ENCODE measurements around the gene LAMB2.

Gene LAMB2

GRCh38 chr3:49104427-49105291 lies 28.2 kb downstream of the LAMB2 start, which contains the start of gene QARS1:
Gene QARS1, minus strand, starts transcription at chr3:49104757. Its CDS starts 24 bp downstream, at chr3:49104733.
- DNase-seq (ENCODE audit: low read depth): peak; percentile 52
- no peak for TF ChIP-seq CTCF (IDR thresholded peaks at IDR 0.05; ENCODE audit: control insufficient read depth, insufficient read depth, low read depth, low read length, missing control alignments)
- peak within 1 kb of the TSS; percentile 88 for H3K4me3 ChIP-seq (ENCODE audit: control insufficient read depth, low read depth, low read length)

GRCh38 chr3:49104052-49104426 lies 28.8 kb downstream of the LAMB2 start:
- DNase-seq (ENCODE audit: low read depth): no peak
- peak overlapping the region; percentile 88 for H3K4me3 ChIP-seq (ENCODE audit: control insufficient read depth, low read depth, low read length)
- TF ChIP-seq CTCF (IDR thresholded peaks at IDR 0.05; ENCODE audit: control insufficient read depth, insufficient read depth, low read depth, low read length, missing control alignments): no peak

GRCh38 chr3:49100046-49100615 lies 32.7 kb downstream of the LAMB2 start:
- no peak for TF ChIP-seq CTCF (IDR thresholded peaks at IDR 0.05; ENCODE audit: control insufficient read depth, insufficient read depth, low read depth, low read length, missing control alignments)
- H3K4me3 ChIP-seq (ENCODE audit: control insufficient read depth, low read depth, low read length): no peak overlapping the region
- no peak for DNase-seq (ENCODE audit: low read depth)

GRCh38 chr3:49098910-49099630 lies 33.8 kb downstream of the LAMB2 start:
- DNase-seq (ENCODE audit: low read depth): no peak
- H3K4me3 ChIP-seq (ENCODE audit: control insufficient read depth, low read depth, low read length): no peak overlapping the region
- TF ChIP-seq CTCF (IDR thresholded peaks at IDR 0.05; ENCODE audit: control insufficient read depth, insufficient read depth, low read depth, low read length, missing control alignments): no peak

- TF ChIP-seq CTCF (IDR thresholded peaks at IDR 0.05; ENCODE audit: control insufficient read depth, insufficient read depth, low read depth, low read length, missing control alignments): no peak
- no peak for DNase-seq (ENCODE audit: low read depth)
- H3K4me3 ChIP-seq (ENCODE audit: control insufficient read depth, low read depth, low read length): no peak overlapping the region
These were observed 34.4 kb downstream of the LAMB2 start for GRCh38 chr3:49098429-49098828.

GRCh38 chr3:49093853-49094767 lies 38.7 kb downstream of the LAMB2 start, which contains the start of gene QRICH1:
Gene QRICH1, minus strand, starts transcription at chr3:49094071. Its CDS starts 17,054 bp downstream, at chr3:49077017.
- DNase-seq (ENCODE audit: low read depth): peak; percentile 92
- TF ChIP-seq CTCF (IDR thresholded peaks at IDR 0.05; ENCODE audit: control insufficient read depth, insufficient read depth, low read depth, low read length, missing control alignments): peak; percentile 68
- peak within 1 kb of the TSS; percentile 95 for H3K4me3 ChIP-seq (ENCODE audit: control insufficient read depth, low read depth, low read length)
